Amniotic stem cell (primary cell): ENCODE measurements around the gene DDT.
"Not testable (repeated sequence)": the region's sequence is repeated elsewhere in the genome, so short reads cannot be mapped to it uniquely, and the experiment has no call there.

ENCODE experiments used
- DNase-seq: peaks from one replicate; lab custom pipeline; 2025; lab: John Stamatoyannopoulos, UW

The DDT gene

GRCh38 chr22:23989583-23990244 is 15.5 kb upstream of the DDT start:
- DNase-seq, result not testable (repeated sequence)

GRCh38 chr22:23986538-23987178 is 12.4 kb upstream of the DDT start:
- not testable (repeated sequence) for DNase-seq

GRCh38 chr22:23986089-23986488 is 11.8 kb upstream of the DDT start:
- DNase-seq, result not testable (repeated sequence)

- no peak for DNase-seq
These were observed 10.2 kb upstream of the DDT start for GRCh38 chr22:23984430-23984829.

- DNase-seq, result not testable (repeated sequence)
These were observed 6.3 kb upstream of the DDT start for GRCh38 chr22:23980567-23980966.

- DNase-seq, result not testable (repeated sequence)
These were observed 5.5 kb upstream of the DDT start, which contains the start of gene GSTT2 for GRCh38 chr22:23979557-23980240. TSS of gene GSTT2 (plus strand) at chr22:23980134.

GRCh38 chr22:23977304-23977703 is 3.1 kb upstream of the DDT start:
- DNase-seq, result not testable (repeated sequence)

- not testable (repeated sequence) for DNase-seq
These were observed 653 bp upstream of the DDT start for GRCh38 chr22:23974836-23975352.

GRCh38 chr22:23971927-23972326 is 2.3 kb downstream of the DDT start:
- not testable (repeated sequence) for DNase-seq

GRCh38 chr22:23970816-23971486 is 3.3 kb downstream of the DDT start:
- DNase-seq, result no peak

GRCh38 chr22:23970201-23970641 is 4.0 kb downstream of the DDT start:
- no peak for DNase-seq

GRCh38 chr22:23969071-23969470 is 5.2 kb downstream of the DDT start:
- DNase-seq, result no peak

- DNase-seq, result not testable (repeated sequence)
These were observed 7.7 kb downstream of the DDT start, which contains the start of gene DDTL for GRCh38 chr22:23966568-23966967. TSS of gene DDTL (plus strand) at chr22:23966888. CDS start at chr22:23966915, 27 bp downstream.

- not testable (repeated sequence) for DNase-seq
These were observed 8.1 kb downstream of the DDT start for GRCh38 chr22:23966094-23966493.

- not testable (repeated sequence) for DNase-seq
These were observed 13.0 kb downstream of the DDT start, which contains the start of gene GSTT2B for GRCh38 chr22:23961084-23961771. TSS of gene GSTT2B (minus strand) at chr22:23961195. CDS start at chr22:23961131, 64 bp downstream.

GRCh38 chr22:23956301-23956900 is 17.8 kb downstream of the DDT start:
- peak; percentile 12 for DNase-seq

GRCh38 chr22:23955886-23956285 is 18.4 kb downstream of the DDT start:
- not testable (repeated sequence) for DNase-seq

- not testable (repeated sequence) for DNase-seq
These were observed 19.3 kb downstream of the DDT start for GRCh38 chr22:23954991-23955305.

GRCh38 chr22:23954193-23954990 is 19.8 kb downstream of the DDT start:
- DNase-seq, result not testable (repeated sequence)

- DNase-seq, result not testable (repeated sequence)
These were observed 20.8 kb downstream of the DDT start for GRCh38 chr22:23953485-23953884.
